Panc1 (cell line): Measurements from ENCODE around the gene PARD6G. TPM values are rescaled to one million over a fixed set of nuclear protein-coding genes. Genes with fewer than 3 reads are reported as not detected.

Experiments used
- ATAC-seq: fragments of 200-7000 bp; cut with Tn5 transposase; 2 replicates; pipeline ENCODE4 v1.9.1; 2020; ENCODE audit warnings: mild to moderate bottlenecking, moderate library complexity
- BruUV-seq: library from RNA; stranded (reverse); fragments of 400-500 nt; replicated peaks from 2 replicates; lab custom pipeline; 2021; lab: Mats Ljungman, UMichigan
- CTCF ChIA-PET: fragments of 300-600 bp; sonication (Branson Sonifier 250); formaldehyde crosslinking; loops from one replicate; lab custom pipeline; 2022; ENCODE audit warnings: antibody characterized with exemption; lab: Charles Lee
- POLR2A ChIA-PET: fragments of 300-600 bp; sonication (Branson Sonifier 250); formaldehyde crosslinking; loops from one replicate; lab custom pipeline; 2022; ENCODE audit warnings: antibody characterized with exemption; lab: Charles Lee
- DNase-seq: peaks from one replicate; pipeline ENCODE4 v3.0.0-alpha.2; 2010; ENCODE audit warnings: low read depth, low spot score
- H3K27ac ChIP-seq: 2 replicates; pipeline ENCODE4 v1.5.1; 2011; ENCODE audit warnings: mild to moderate bottlenecking, low read length, inconsistent platforms
- H3K27me3 ChIP-seq: fragments of 200-500 bp; sonication (Bioruptor generic); 2 replicates; pipeline ENCODE4 v1.6.0; 2014; ENCODE audit warnings: low read length, inconsistent platforms; ENCODE audit not compliant: control insufficient read depth, insufficient read depth
- H3K36me3 ChIP-seq: fragments of 200-500 bp; sonication (Bioruptor generic); 2 replicates; pipeline ENCODE4 v1.5.1; 2014; ENCODE audit warnings: inconsistent platforms, mild to moderate bottlenecking, low read length, moderate library complexity; ENCODE audit not compliant: control insufficient read depth, insufficient read depth
- H3K4me1 ChIP-seq: 2 replicates; pipeline ENCODE4 v1.5.1; 2011; ENCODE audit warnings: inconsistent platforms, mild to moderate bottlenecking, low read length, moderate library complexity; ENCODE audit not compliant: control insufficient read depth, insufficient read depth
- H3K4me3 ChIP-seq, 2 experiments: 2 replicates each; pipeline ENCODE4 v1.5.1; 2011 to 2012; ENCODE audit warnings: low read depth in 2 of 2, low read length in 2 of 2, mild to moderate bottlenecking in 2 of 2, inconsistent platforms in 1 of 2, moderate library complexity in 1 of 2
- H3K9me3 ChIP-seq: fragments of 200-500 bp; sonication (Bioruptor generic); 2 replicates; pipeline ENCODE4 v1.5.1; 2014; ENCODE audit warnings: low read depth, mild to moderate bottlenecking, inconsistent platforms, low read length, moderate library complexity; ENCODE audit not compliant: control insufficient read depth, insufficient read depth
- CTCF ChIP-seq: fragments of 450-650 bp; IDR thresholded peaks from 2 replicates; pipeline ENCODE4 v1.5.1; 2017; ENCODE audit warnings: mild to moderate bottlenecking
- POLR2AphosphoS5 ChIP-seq: IDR thresholded peaks from 2 replicates; pipeline ENCODE4 v1.6.1; 2012; ENCODE audit warnings: mild to moderate bottlenecking, low read depth, low read length, moderate library complexity
- REST ChIP-seq, 2 experiments: IDR thresholded peaks; 2 replicates each; pipeline ENCODE4 v1.6.1; 2011 to 2012; ENCODE audit warnings: low read depth in 2 of 2, control low read depth in 1 of 2, low read length in 1 of 2, mild to moderate bottlenecking in 1 of 2, moderate library complexity in 1 of 2; ENCODE audit not compliant: insufficient read depth in 1 of 2
- SIN3A ChIP-seq: IDR thresholded peaks from 2 replicates; pipeline ENCODE4 v1.6.1; 2012; ENCODE audit warnings: low read depth, mild to moderate bottlenecking, low read length, moderate library complexity, borderline replicate concordance; ENCODE audit not compliant: insufficient read depth
- TCF7L2 ChIP-seq: IDR thresholded peaks from 2 replicates; pipeline ENCODE4 v1.6.1; 2011; ENCODE audit warnings: mild to moderate bottlenecking, low read depth, low read length, inconsistent platforms
- in situ Hi-C: cut with HindIII; loops from 2 replicates; pipeline ENCODE4 v1.10.0; 2016; ENCODE audit warnings: low sequenced_read_pairs, low pct_unique_long_range_greater_than_20kb
- intact Hi-C: fragments of 100-400 bp; cut with micrococcal nuclease; formaldehyde crosslinking; loops from one replicate; pipeline ENCODE4 v1.10.0; 2022; ENCODE audit not compliant: unreplicated experiment
- total RNA-seq: library from RNA; stranded (reverse); gene quantifications from one replicate; pipeline ENCODE4 v1.2.1, GENCODE V29; 2021; ENCODE audit not compliant: unreplicated experiment

Gene PARD6G
- total RNA-seq, 1 experiment from 2014 or later, result 5.2 TPM

GRCh38 chr18:80143881-80144280, 103.4 kb downstream of the PARD6G start:
- Histone ChIP-seq H3K27ac (no peak overlapping the region), H3K27me3 (no peaks in the 10 kb centered on the region), H3K4me3 (no peak overlapping the region), H3K9me3 (no peaks in the 10 kb centered on the region), H3K4me1 (peaks cover 11% of the 10 kb centered on the region), H3K36me3 (peaks cover 7% of the 10 kb centered on the region)
- no peak for ATAC-seq
- BruUV-seq, result no TSS peak
- DNase-seq, result no peak
- intact Hi-C loops, result loop anchor here (10.0 kb wide), 1 partner anchor 169 kb away; no protein-coding TSS in a partner anchor
- in situ Hi-C loops, result no loop called here
- ChIA-PET POLR2A (no interaction called here), CTCF (no interaction called here)
- TF ChIP-seq SIN3A (no peak), CTCF (no peak), POLR2AphosphoS5 (no peak), TCF7L2 (no peak), REST (IDR thresholded peaks at IDR 0.05; ENCODE audit: insufficient read depth in 1 of 2, low read depth in 2 of 2, low read length in 1 of 2) (no peak)

- H3K9me3 ChIP-seq, result no peaks in the 10 kb centered on the region
- intact Hi-C loops (loop anchor here (10.0 kb wide), 1 partner anchor 166 kb away; no protein-coding TSS in a partner anchor), in situ Hi-C loops (no loop called here)
- CTCF ChIA-PET, result no interaction called here
- TF ChIP-seq REST (IDR thresholded peaks at IDR 0.05; ENCODE audit: insufficient read depth in 1 of 2, low read depth in 2 of 2, low read length in 1 of 2) (no peak), CTCF (no peak), TCF7L2 (no peak), POLR2AphosphoS5 (no peak), SIN3A (no peak)
- peaks cover 16% of the 10 kb centered on the region for H3K36me3 ChIP-seq
- no TSS peak for BruUV-seq
- DNase-seq, result no peak
- POLR2A ChIA-PET, result interaction anchor here (0.6 kb wide), 1 partner anchor 15 kb away, joined by 5 read pairs; no protein-coding TSS in a partner anchor
- H3K4me1 ChIP-seq, result no peaks in the 10 kb centered on the region
- H3K27ac ChIP-seq, result no peak overlapping the region
- ATAC-seq, result no peak
- no peaks in the 10 kb centered on the region for H3K27me3 ChIP-seq
- H3K4me3 ChIP-seq, result no peak overlapping the region
Observed at GRCh38 chr18:80140455-80140985, 106.8 kb downstream of the PARD6G start.
